ENCODE data around the gene SMYD3. TPM values are rescaled to one million over a fixed set of nuclear protein-coding genes. Genes with fewer than 3 reads are reported as not detected.

SMYD3 gene
- total RNA-seq, 4 donors from 2014 or later, result 7.6 to 26.3 (median 13.4) TPM

GRCh38 chr1:245810181-245810769 lies 696.8 kb downstream of the SMYD3 start:
- DNase-seq (ENCODE audit: low spot score), result no peak
- no peak for ATAC-seq (ENCODE audit: low FRiP score)
- no peak for TF ChIP-seq CTCF (IDR thresholded peaks at IDR 0.05)

DNA sequence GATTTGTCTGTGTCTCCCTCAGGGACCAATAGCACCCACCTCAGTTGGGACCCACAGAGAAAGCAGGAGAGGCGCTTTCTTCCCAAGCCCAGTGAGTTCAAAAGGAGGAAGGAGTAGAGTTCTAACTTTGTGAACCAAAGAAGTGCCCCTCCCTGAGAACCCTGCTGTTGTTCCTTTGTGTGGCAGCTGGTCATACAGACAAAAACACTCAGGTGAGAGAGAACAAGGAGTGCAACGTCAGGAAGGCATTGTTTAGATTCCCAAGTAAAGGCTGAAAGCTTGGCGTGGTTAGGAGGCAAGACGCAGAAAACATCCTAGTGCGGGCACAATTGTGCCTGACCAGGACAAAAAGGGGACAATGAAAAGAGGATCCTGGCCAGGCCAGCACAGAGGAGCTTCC lies 697.7 kb downstream of the SMYD3 start:
- no peak for TF ChIP-seq CTCF (IDR thresholded peaks at IDR 0.05)
- ATAC-seq (ENCODE audit: low FRiP score) (no peak), DNase-seq (ENCODE audit: low spot score) (no peak)

GRCh38 chr1:245807954-245808719 lies 698.9 kb downstream of the SMYD3 start:
- no peak for DNase-seq (ENCODE audit: low spot score)
- no peak for TF ChIP-seq CTCF (IDR thresholded peaks at IDR 0.05)
- no peak for ATAC-seq (ENCODE audit: low FRiP score)

DNA sequence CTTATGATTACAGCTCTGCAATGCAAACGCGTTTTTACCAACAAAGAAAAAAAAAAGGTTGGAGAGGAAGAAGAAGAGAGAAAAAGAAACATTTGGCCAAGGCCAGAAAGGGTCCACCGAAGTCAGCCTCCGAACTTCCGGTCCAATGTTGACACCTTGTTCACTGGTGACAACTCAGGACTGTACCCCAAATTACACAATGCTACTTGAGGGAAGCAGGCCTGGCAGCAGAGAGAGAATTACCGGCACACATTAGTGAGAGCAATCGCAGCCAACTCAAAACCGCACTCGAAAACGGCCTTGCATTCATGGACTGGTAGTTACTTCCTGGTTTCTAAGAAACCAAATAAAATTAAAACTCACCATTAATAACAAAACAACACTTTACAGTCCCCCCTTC lies 699.8 kb downstream of the SMYD3 start:
- no peak for DNase-seq (ENCODE audit: low spot score)
- no peak for ATAC-seq (ENCODE audit: low FRiP score)
- no peak for TF ChIP-seq CTCF (IDR thresholded peaks at IDR 0.05)

GRCh38 chr1:245805532-245805931 lies 701.5 kb downstream of the SMYD3 start:
- no peak for DNase-seq (ENCODE audit: low spot score)
- no peak for ATAC-seq (ENCODE audit: low FRiP score)
- TF ChIP-seq CTCF (IDR thresholded peaks at IDR 0.05), result no peak

GRCh38 chr1:245804696-245805095 lies 702.4 kb downstream of the SMYD3 start:
- TF ChIP-seq CTCF (IDR thresholded peaks at IDR 0.05), result no peak
- ATAC-seq (ENCODE audit: low FRiP score) (no peak), DNase-seq (ENCODE audit: low spot score) (no peak)

DNA sequence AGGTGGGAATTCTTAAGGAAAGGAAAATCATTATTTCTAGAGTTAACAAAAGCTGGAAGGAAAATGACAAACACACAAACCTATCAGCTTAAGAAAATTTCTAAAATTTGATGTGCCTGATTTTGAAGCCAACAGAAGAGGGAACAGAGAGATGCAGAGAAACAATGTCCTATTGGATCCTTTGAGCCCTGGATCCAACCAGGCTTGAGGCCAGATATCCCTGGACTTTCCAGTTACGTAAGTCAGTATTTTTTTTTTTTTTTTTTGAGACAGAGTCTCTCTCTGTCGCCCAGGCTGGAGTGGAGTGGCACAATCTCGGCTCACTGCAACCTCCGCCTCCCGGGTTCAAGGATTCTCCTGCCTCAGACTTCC lies 703.4 kb downstream of the SMYD3 start:
- TF ChIP-seq CTCF (IDR thresholded peaks at IDR 0.05), result no peak
- DNase-seq (ENCODE audit: low spot score), result no peak
- no peak for ATAC-seq (ENCODE audit: low FRiP score)

Measured in omental fat pad (tissue), 4 donors.